Stimulated activated CD8-positive, alpha-beta memory T cell treated with anti-CD3 and anti-CD28 coated beads, Interleukin-4, amount 100 ng/mL, for 48 hours (primary cell): ENCODE measurements around the gene MS4A14.
"Not testable (repeated sequence)": the region's sequence is repeated elsewhere in the genome, so short reads cannot be mapped to it uniquely, and the experiment has no call there.

Experiments used
- DNase-seq: peaks from one replicate; pipeline ENCODE4 v3.0.0-alpha.2; 2020

MS4A14 gene

GRCh38 chr11:60396382-60396781, at the start of gene MS4A14:
MS4A14 (plus strand) TSS chr11:60396459; CDS start chr11:60396579, 120 bp downstream.
- DNase-seq: no peak

- DNase-seq: no peak
These were observed 49.0 kb upstream of the MS4A14 start for GRCh38 chr11:60347084-60347797.

- no peak for DNase-seq
These were observed 48.1 kb upstream of the MS4A14 start for GRCh38 chr11:60348116-60348515.

GRCh38 chr11:60349990-60350389, 46.3 kb upstream of the MS4A14 start:
- no peak for DNase-seq

GRCh38 chr11:60357771-60358170, 38.5 kb upstream of the MS4A14 start:
- DNase-seq: no peak

- DNase-seq: no peak
These were observed 35.6 kb upstream of the MS4A14 start for GRCh38 chr11:60360621-60361020.

- DNase-seq: no peak
These were observed 34.0 kb upstream of the MS4A14 start for GRCh38 chr11:60362241-60362640.

GRCh38 chr11:60363542-60364470, 32.5 kb upstream of the MS4A14 start:
- DNase-seq: peak; percentile 73

GRCh38 chr11:60366262-60366904, 29.9 kb upstream of the MS4A14 start:
- DNase-seq: not testable (repeated sequence)

GRCh38 chr11:60367009-60367408, 29.2 kb upstream of the MS4A14 start:
- no peak for DNase-seq

GRCh38 chr11:60367896-60368295, 28.4 kb upstream of the MS4A14 start:
- no peak for DNase-seq

- DNase-seq: no peak
These were observed 25.9 kb upstream of the MS4A14 start for GRCh38 chr11:60370252-60370810.

- no peak for DNase-seq
These were observed 25.4 kb upstream of the MS4A14 start for GRCh38 chr11:60370811-60371298.

GRCh38 chr11:60371386-60371785, 24.9 kb upstream of the MS4A14 start:
- no peak for DNase-seq

GRCh38 chr11:60371854-60372253, 24.4 kb upstream of the MS4A14 start:
- DNase-seq: no peak

GRCh38 chr11:60372767-60373166, 23.5 kb upstream of the MS4A14 start:
- no peak for DNase-seq

- no peak for DNase-seq
These were observed 20.9 kb upstream of the MS4A14 start for GRCh38 chr11:60375316-60375715.

- no peak for DNase-seq
These were observed 19.7 kb upstream of the MS4A14 start for GRCh38 chr11:60376601-60377000.

- no peak for DNase-seq
These were observed 18.7 kb upstream of the MS4A14 start for GRCh38 chr11:60377401-60378136.

- DNase-seq: no peak
These were observed 17.9 kb upstream of the MS4A14 start, which contains the start of gene MS4A7 for GRCh38 chr11:60378354-60378753. MS4A7 (plus strand) TSS chr11:60378532; CDS start chr11:60383142, 4,610 bp downstream.

- DNase-seq: no peak
These were observed 6.9 kb upstream of the MS4A14 start for GRCh38 chr11:60389279-60389910.

- no peak for DNase-seq
These were observed 5.8 kb upstream of the MS4A14 start for GRCh38 chr11:60390419-60390818.
